Adrenal gland (tissue), 12 donors: ENCODE results near the gene CDADC1. TPM values are rescaled to one million over a fixed set of nuclear protein-coding genes. Genes with fewer than 3 reads are reported as not detected.

ENCODE experiments used
- DNase-seq, 7 donors: peaks; one replicate each; pipeline ENCODE4 v3.0.0-alpha.2; 2019 to 2020
- H3K27ac ChIP-seq, 5 donors: fragments of 200-600 bp; sonication (generic) in 4 of 5; 1 replicate in 3 of 5; 2 replicates in 2 of 5; pipeline versions ENCODE4 v1.5.1 to v1.8.0; 2016 to 2020; ENCODE audit warnings: mild to moderate bottlenecking in 1 of 5
- H3K27me3 ChIP-seq: fragments of 200-600 bp; 2 replicates; pipeline ENCODE4 v1.8.0; 2021
- H3K36me3 ChIP-seq, 2 donors: fragments of 200-600 bp; replicated peaks in 1 of 2; 1 replicate in 1 of 2; 2 replicates in 1 of 2; pipeline versions ENCODE4 v1.5.1 to v1.8.0; 2018 to 2022
- H3K4me1 ChIP-seq, 2 donors: fragments of 200-600 bp; replicated peaks in 1 of 2; 1 replicate in 1 of 2; 2 replicates in 1 of 2; pipeline versions ENCODE4 v1.5.1 to v1.8.0; 2018 to 2021
- H3K4me3 ChIP-seq, 4 donors: fragments of 200-600 bp; sonication (generic) in 3 of 4; one replicate each; pipeline ENCODE4 v1.5.1; 2016 to 2018
- H3K9me3 ChIP-seq, 3 donors: fragments of 200-600 bp; sonication (generic) in 1 of 3; replicated peaks in 1 of 3; 1 replicate in 2 of 3; 2 replicates in 1 of 3; pipeline versions ENCODE4 v1.5.1 to v1.8.0; 2016 to 2021
- CTCF ChIP-seq, 6 experiments: fragments of 450-650 bp in 4 of 6; fragments of 200-600 bp in 2 of 6; sonication (generic) in 1 of 6; IDR thresholded peaks; 1 replicate in 5 of 6; 2 replicates in 1 of 6; pipeline versions ENCODE4 v1.5.1 to v1.8.0; 2016 to 2021; ENCODE audit warnings: antibody characterized with exemption in 6 of 6, mild to moderate bottlenecking in 2 of 6, moderate library complexity in 1 of 6
- POLR2A ChIP-seq, 2 donors: fragments of 450-650 bp; IDR thresholded peaks; one replicate each; pipeline ENCODE4 v1.6.1; 2017; ENCODE audit warnings: antibody characterized with exemption in 2 of 2, mild to moderate bottlenecking in 2 of 2, moderate library complexity in 1 of 2
- WGBS, 4 donors: extraction: QIAGEN DNeasy Blood & Tissue Kit in 2 of 4; methylation state at CpG; one replicate each; pipeline versions ENCODE4 v1.1.5 to v1.1.7; 2013 to 2017; 5-methylcytosine and 5-hydroxymethylcytosine counted together
- intact Hi-C, 2 donors: fragments of 100-400 bp; cut with DNase I; formaldehyde crosslinking; loops; one replicate each; pipeline versions ENCODE4 v1.14.1 to v1.15.0; 2022 to 2023
- polyA plus RNA-seq, 3 donors: library from polyadenylated mRNA; stranded (reverse); fragments of 200-250 nt in 2 of 3; fragments of 350-450 nt in 1 of 3; fragmentation: Illumina TruSeq in 1 of 3; extraction: RNeasy Lipid Tissue Mini Kit (QIAGEN cat#74804) in 1 of 3; gene quantifications; one replicate each; pipeline ENCODE4 v1.2.3, GENCODE V29; 2013 to 2014
- total RNA-seq, 9 donors: library from RNA; depleted of rRNA in 4 of 9; stranded (reverse); fragments of >200 nt in 4 of 9; fragments of 120-200 nt in 1 of 9; fragmentation: NEBNext Ultra II Directional in 1 of 9; extraction: Animal tissue kit (Norgen Biotek cat#: 25700) in 1 of 9; gene quantifications; one replicate each; pipeline versions ENCODE4 v1.1.0 to v1.2.4, GENCODE V29; 2013 to 2023
- donor health status: healthy with polysubstance abuse.
- donor health status: Bipolar disorder and iron deficiency.
- donor health status: DM: yes; HTN: yes; CAD: no.
- donor health status: DM: no; HTN: no; CAD: no.
- donor health status: DM: no; HTN: no; CAD: no.
- donor health status: DM: yes; HTN: yes; CAD: no.

CDADC1 gene
- total and polyA plus RNA-seq, 12 donors = 4.4 to 25.4 (median 15.1) TPM

DNA sequence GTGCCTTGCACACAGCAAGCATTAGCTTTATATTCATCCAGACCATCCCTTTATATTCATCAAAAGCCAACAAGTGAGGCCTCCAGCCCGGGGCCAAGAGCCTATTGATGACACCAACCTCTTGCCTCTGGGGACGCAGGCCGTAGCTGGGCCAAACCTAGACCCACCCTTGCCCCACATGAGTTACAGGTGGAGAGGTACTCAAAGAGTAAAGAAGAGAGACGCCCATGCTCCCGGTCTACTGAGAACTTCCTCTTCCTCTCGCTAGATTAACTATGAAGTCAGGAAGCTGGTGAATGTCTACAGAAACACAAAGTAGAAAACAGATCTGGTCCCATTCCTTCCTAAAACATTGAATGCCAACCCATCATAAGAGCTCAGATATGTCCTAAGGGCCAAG is 31.4 kb upstream of the CDADC1 start:
- H3K9me3 ChIP-seq = no peaks in the 10 kb centered on the region
- TF ChIP-seq POLR2A (IDR thresholded peaks at IDR 0.05) = no peak
- TF ChIP-seq CTCF (IDR thresholded peaks at IDR 0.05) = no peak
- peaks cover 24% of the 10 kb centered on the region for H3K27me3 ChIP-seq
- no peak overlapping the region for H3K27ac ChIP-seq
- H3K36me3 ChIP-seq = no peaks in the 10 kb centered on the region
- H3K4me1 ChIP-seq = peaks cover 6 to 21% of the 10 kb centered on the region in 2 donors
- no peak for DNase-seq
- WGBS, 4 donors = 81 to 100% (median 85%) methylated on average over 4 to 6 of the region's 6 CpGs
- intact Hi-C loops = no loop called here
- H3K4me3 ChIP-seq = no peak overlapping the region

GRCh38 chr13:49217962-49218492 is 29.7 kb upstream of the CDADC1 start:
- TF ChIP-seq CTCF (IDR thresholded peaks at IDR 0.05) (no peak), POLR2A (IDR thresholded peaks at IDR 0.05) (no peak)
- 63 to 78% (median 75%) methylated on average over 17 of the region's 17 CpGs for WGBS, 4 donors
- no peak overlapping the region for H3K27ac ChIP-seq
- peaks cover 6 to 21% of the 10 kb centered on the region in 2 donors for H3K4me1 ChIP-seq
- no peaks in the 10 kb centered on the region for H3K9me3 ChIP-seq
- H3K4me3 ChIP-seq = no peak overlapping the region
- H3K36me3 ChIP-seq = no peaks in the 10 kb centered on the region
- DNase-seq = no peak
- intact Hi-C loops = no loop called here
- H3K27me3 ChIP-seq = peaks cover 27% of the 10 kb centered on the region

DNA sequence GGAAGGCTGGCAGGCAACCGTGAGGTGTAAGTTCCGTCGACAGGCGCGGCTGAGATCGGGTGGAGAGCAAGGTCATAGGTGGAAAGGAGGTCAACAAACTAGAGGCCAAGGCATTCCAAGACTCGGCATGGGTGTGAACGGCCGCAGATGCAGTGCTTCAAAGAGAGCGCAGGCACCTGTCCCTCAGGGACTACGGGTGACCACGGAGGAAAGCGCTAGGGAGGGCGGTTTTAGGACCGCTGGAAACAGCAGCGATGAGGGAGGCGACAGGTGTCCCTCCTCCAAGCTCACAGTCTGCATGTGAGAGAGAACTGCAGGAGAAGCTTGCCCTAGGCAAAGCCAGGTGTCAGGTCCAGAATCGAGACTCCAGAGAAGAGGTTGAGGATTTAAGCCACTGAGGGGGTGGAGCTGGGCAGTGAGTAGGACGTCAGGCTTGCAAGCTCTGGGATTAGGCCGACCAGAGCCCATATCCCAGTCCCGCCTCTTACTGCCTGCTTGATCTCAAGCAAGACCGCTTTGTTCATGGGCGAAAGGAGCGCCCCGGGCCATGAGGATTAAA is 29.2 kb upstream of the CDADC1 start:
- Histone ChIP-seq H3K9me3 (no peaks in the 10 kb centered on the region), H3K27me3 (peaks cover 27% of the 10 kb centered on the region), H3K27ac (no peak overlapping the region), H3K4me3 (no peak overlapping the region), H3K36me3 (no peaks in the 10 kb centered on the region), H3K4me1 (peaks cover 6 to 21% of the 10 kb centered on the region in 2 donors)
- intact Hi-C loops = no loop called here
- TF ChIP-seq CTCF (IDR thresholded peaks at IDR 0.05) (no peak), POLR2A (IDR thresholded peaks at IDR 0.05) (no peak)
- WGBS, 4 donors = 51 to 59% (median 57%) methylated on average over 25 of the region's 25 CpGs
- DNase-seq = no peak

GRCh38 chr13:49219647-49220035 is 28.1 kb upstream of the CDADC1 start:
- TF ChIP-seq POLR2A (IDR thresholded peaks at IDR 0.05) (no peak), CTCF (IDR thresholded peaks at IDR 0.05) (no peak)
- Histone ChIP-seq H3K4me3 (peak overlapping the region in 1 of 4 donors; percentile 57), H3K4me1 (peaks cover 6 to 17% of the 10 kb centered on the region in 2 donors), H3K9me3 (no peaks in the 10 kb centered on the region), H3K27me3 (peaks cover 27% of the 10 kb centered on the region), H3K36me3 (no peaks in the 10 kb centered on the region), H3K27ac (no peak overlapping the region)
- 24 to 47% (median 25%) methylated on average over 8 to 17 of the region's 17 CpGs for WGBS, 4 donors
- no peak for DNase-seq
- intact Hi-C loops = loop anchor here in 1 of 2 donors (10.0 kb wide), 1 partner anchor 55 kb away; no protein-coding TSS in a partner anchor
